Heart right ventricle (tissue), 16 donors: ENCODE results near the gene UMODL1. TPM values are rescaled to one million over a fixed set of nuclear protein-coding genes. Genes with fewer than 3 reads are reported as not detected.

Source experiments
- ATAC-seq, 8 donors: fragments of 200-7000 bp; cut with Tn5 transposase; one replicate each; pipeline ENCODE4 v1.9.1; 2020; ENCODE audit warnings: mild to moderate bottlenecking in 8 of 8, moderate library complexity in 8 of 8, moderate number of reproducible peaks in 1 of 8
- DNase-seq, 2 donors: peaks; one replicate each; pipeline ENCODE4 v3.0.0-alpha.2; 2020
- H3K27ac ChIP-seq, 10 donors: fragments of 200-600 bp; sonication (generic) in 2 of 10; one replicate each; pipeline versions ENCODE4 v1.5.0 to v1.8.0; 2020 to 2022; ENCODE audit warnings: mild to moderate bottlenecking in 3 of 10
- H3K27me3 ChIP-seq, 7 donors: fragments of 200-600 bp; one replicate each; pipeline ENCODE4 v1.8.0; 2021 to 2022; ENCODE audit warnings: mild to moderate bottlenecking in 2 of 7
- H3K36me3 ChIP-seq, 9 donors: fragments of 200-600 bp; sonication (generic) in 1 of 9; one replicate each; pipeline versions ENCODE4 v1.5.0 to v1.8.0; 2020 to 2022; ENCODE audit warnings: mild to moderate bottlenecking in 2 of 9
- H3K4me1 ChIP-seq, 9 donors: fragments of 200-600 bp; sonication (generic) in 1 of 9; one replicate each; pipeline versions ENCODE4 v1.5.0 to v1.8.0; 2020 to 2022; ENCODE audit warnings: mild to moderate bottlenecking in 4 of 9
- H3K4me3 ChIP-seq, 10 donors: fragments of 200-600 bp; sonication (generic) in 2 of 10; one replicate each; pipeline versions ENCODE4 v1.5.0 to v1.8.0; 2020 to 2022; ENCODE audit warnings: mild to moderate bottlenecking in 7 of 10, moderate library complexity in 2 of 10
- H3K9me3 ChIP-seq, 11 donors: fragments of 200-600 bp in 10 of 11; sonication (generic) in 2 of 11; one replicate each; pipeline versions ENCODE4 v1.5.0 to v1.8.0; 2013 to 2022; ENCODE audit warnings: mild to moderate bottlenecking in 2 of 11, control low read depth in 1 of 11, moderate library complexity in 1 of 11
- CTCF ChIP-seq, 9 donors: fragments of 200-600 bp; sonication (generic) in 2 of 9; IDR thresholded peaks; one replicate each; pipeline versions ENCODE4 v1.5.0 to v1.8.0; 2021 to 2022; ENCODE audit warnings: antibody characterized with exemption in 9 of 9, mild to moderate bottlenecking in 5 of 9, moderate library complexity in 1 of 9
- WGBS, 2 donors: extraction: QIAGEN DNeasy Blood & Tissue Kit; methylation state at CpG; one replicate each; pipeline ENCODE4 v1.1.7; 2013; ENCODE audit warnings: inconsistent platforms in 1 of 2; 5-methylcytosine and 5-hydroxymethylcytosine counted together
- intact Hi-C, 10 donors: fragments of 100-400 bp; cut with DNase I; formaldehyde crosslinking; loops; one replicate each; pipeline versions ENCODE4 v1.11.1 to v1.14.2; 2022
- polyA plus RNA-seq, 2 donors: library from polyadenylated mRNA; stranded (reverse); fragments of 200-250 nt; gene quantifications; one replicate each; pipeline ENCODE4 v1.2.3, GENCODE V29; 2013
- total RNA-seq, 10 donors: library from RNA; stranded (reverse); fragmentation: NEBNext Ultra II Directional in 3 of 10; extraction: Animal tissue kit (Norgen Biotek cat#: 25700) in 3 of 10; gene quantifications; one replicate each; pipeline versions ENCODE4 v1.2.1 to v1.2.4, GENCODE V29; 2021 to 2023
- donor health status: Arrhythmogenic right ventricular cardiomyopathy.
- donor health status: ischemic (EF 13 %, LVEDD 7.1; RV severe dilation, severe dysfunction).
- donor health status: healthy with polysubstance abuse.
- donor health status: DM: no; HTN: yes; CAD: no.
- donor health status: DM: no; HTN: no; CAD: no.
- donor health status: ischemic (EF 25% LVEDD 6.9; RV normal size, moderate dysfunction).
- donor health status: ischemic (EF 25% LVEDD 5.7; RV mildly dilated, moderate dysfunction).
- donor health status: healthy.
- donor health status: DM: yes; HTN: yes; CAD: no.
- donor health status: Ischemic cardiomyopathy.
- donor health status: ischemic (EF 35%, LVEDD 5.7; RV mildly dilated, moderate dysfunction).
- donor health status: nonischemic (EF 11% LVEDD 7.7; RV severe dilation, severe dysfunction).
- donor health status: DM: yes; HTN: yes; CAD: no.
- donor health status: PGD.
- donor health status: ischemic (EF 29% LVEDD 5.4; RV normal size, mild dysfunction).
- donor health status: nonischemic (EF 23%, LVEDD 6.1; RV moderate dilation, normal function).

The UMODL1 gene
- total and polyA plus RNA-seq, 12 donors = 0.13 to 0.31 (median 0.25) TPM; not detected in 9

- H3K9me3 ChIP-seq = no peaks in the 10 kb centered on the region
- DNase-seq (no peak), ATAC-seq (no peak)
- H3K36me3 ChIP-seq = no peaks in the 10 kb centered on the region
- no peak overlapping the region for H3K27ac ChIP-seq
- intact Hi-C loops = no loop called here
- H3K4me3 ChIP-seq = no peak overlapping the region
- no peak for TF ChIP-seq CTCF (IDR thresholded peaks at IDR 0.05)
- H3K4me1 ChIP-seq = no peaks in the 10 kb centered on the region
- WGBS, 2 donors = 50 to 59% methylated on average over 13 of the region's 13 CpGs
- peaks cover 8 to 94% (median 69%) of the 10 kb centered on the region in 7 donors for H3K27me3 ChIP-seq
These were observed 51.7 kb downstream of the UMODL1 start for GRCh38 chr21:42122808-42123207.

GRCh38 chr21:42123219-42123908 lies 52.2 kb downstream of the UMODL1 start:
- intact Hi-C loops = no loop called here
- Histone ChIP-seq H3K9me3 (no peaks in the 10 kb centered on the region), H3K36me3 (no peaks in the 10 kb centered on the region), H3K27me3 (peaks cover 8 to 90% (median 66%) of the 10 kb centered on the region in 7 donors), H3K27ac (no peak overlapping the region), H3K4me3 (no peak overlapping the region), H3K4me1 (no peaks in the 10 kb centered on the region)
- ATAC-seq = no peak
- WGBS, 2 donors = 76 to 88% methylated on average over 14 of the region's 14 CpGs
- TF ChIP-seq CTCF (IDR thresholded peaks at IDR 0.05) = no peak
- no peak for DNase-seq

- ATAC-seq (no peak), DNase-seq (no peak)
- TF ChIP-seq CTCF (IDR thresholded peaks at IDR 0.05) = no peak
- Histone ChIP-seq H3K9me3 (no peaks in the 10 kb centered on the region), H3K36me3 (no peaks in the 10 kb centered on the region), H3K27ac (no peak overlapping the region), H3K4me1 (no peaks in the 10 kb centered on the region), H3K27me3 (peaks cover 8 to 90% (median 61%) of the 10 kb centered on the region in 7 donors), H3K4me3 (no peak overlapping the region)
- intact Hi-C loops = no loop called here
- 91 to 92% methylated on average over 13 of the region's 13 CpGs for WGBS, 2 donors
These were observed 53.0 kb downstream of the UMODL1 start for GRCh38 chr21:42124081-42124480.

GRCh38 chr21:42124826-42125570 lies 53.9 kb downstream of the UMODL1 start:
- Histone ChIP-seq H3K27me3 (peaks cover 8 to 86% (median 54%) of the 10 kb centered on the region in 7 donors), H3K27ac (no peak overlapping the region), H3K36me3 (no peaks in the 10 kb centered on the region), H3K9me3 (no peaks in the 10 kb centered on the region), H3K4me3 (no peak overlapping the region), H3K4me1 (no peaks in the 10 kb centered on the region)
- TF ChIP-seq CTCF (IDR thresholded peaks at IDR 0.05) = no peak
- WGBS, 2 donors = 74 to 78% methylated on average over 19 of the region's 19 CpGs
- ATAC-seq (no peak), DNase-seq (no peak)
- intact Hi-C loops = no loop called here
